HepG2 (cell line): ENCODE data around the gene LRRC15. TPM values are rescaled to one million over a fixed set of nuclear protein-coding genes. Genes with fewer than 3 reads are reported as not detected.

Experiments used
- ATAC-seq: fragments of 200-7000 bp; cut with Tn5 transposase; 3 replicates; pipeline ENCODE4 v1.9.1; 2020; ENCODE audit warnings: mild to moderate bottlenecking, moderate library complexity
- BruUV-seq: library from RNA; stranded (reverse); fragments of 400-500 nt; replicated peaks from 2 replicates; lab custom pipeline; 2021; lab: Mats Ljungman, UMichigan
- CTCF ChIA-PET: fragments of 300-600 bp; formaldehyde crosslinking; extraction: SDS; loops from one replicate; lab custom pipeline; 2021; ENCODE audit warnings: low total read pairs, inconsistent platforms, low intra/inter-chr PET ratio; lab: Yijun Ruan, JAX
- POLR2A ChIA-PET: fragments of 350-600 bp; sonication (Branson Sonifier 250); formaldehyde crosslinking; loops from one replicate; lab custom pipeline; 2020; ENCODE audit warnings: antibody characterized with exemption, inconsistent platforms; lab: Yijun Ruan, JAX
- DNase-seq: peaks from one replicate; pipeline ENCODE4 v3.0.0-alpha.2; 2015; ENCODE audit warnings: low spot score
- FAIRE-seq: peaks from 3 replicates; lab custom pipeline; 2011; peaks lifted over from hg19 to GRCh38; lab: Jason Lieb, UNC
- H2AFZ ChIP-seq: one replicate; pipeline ENCODE4 v1.6.1; 2011; ENCODE audit warnings: low read length, inconsistent platforms
- H3K27ac ChIP-seq: fragments of 300-600 bp; 3 replicates; pipeline ENCODE4 v1.8.0; 2011; ENCODE audit warnings: mixed run types, mild to moderate bottlenecking, mixed read lengths, low read length, inconsistent platforms; ENCODE audit not compliant: insufficient read depth; ENCODE audit errors: extremely low read length
- H3K27me3 ChIP-seq, 2 experiments: fragments of 200-600 bp in 1 of 2; 2 replicates in 1 of 2; 3 replicates in 1 of 2; pipeline versions ENCODE4 v1.6.0 to v1.8.0; 2011; ENCODE audit warnings: low read length in 2 of 2, mild to moderate bottlenecking in 2 of 2, moderate library complexity in 2 of 2, inconsistent platforms in 1 of 2; ENCODE audit not compliant: insufficient read depth in 2 of 2, control insufficient read depth in 1 of 2
- H3K36me3 ChIP-seq, 2 experiments: fragments of 200-600 bp in 1 of 2; replicated peaks in 1 of 2; 2 replicates in 1 of 2; 3 replicates in 1 of 2; pipeline versions ENCODE4 v1.5.1 to v1.8.0; 2011; ENCODE audit warnings: low read length in 2 of 2, inconsistent platforms in 1 of 2; ENCODE audit not compliant: insufficient read depth in 2 of 2, control insufficient read depth in 1 of 2
- H3K4me1 ChIP-seq: 2 replicates; pipeline ENCODE4 v1.5.1; 2012; ENCODE audit warnings: low read length, inconsistent platforms; ENCODE audit not compliant: insufficient read depth
- H3K4me2 ChIP-seq: 2 replicates; pipeline ENCODE4 v1.6.0; 2011; ENCODE audit warnings: low read depth, low read length, inconsistent platforms
- H3K4me3 ChIP-seq, 3 experiments: fragments of 200-600 bp in 1 of 3; sonication (generic), shearing (Covaris generic) in 1 of 3; replicated peaks in 1 of 3; 2 replicates each; pipeline ENCODE4 v1.5.1; 2011 to 2016; ENCODE audit warnings: low read length in 3 of 3, inconsistent platforms in 2 of 3, low read depth in 2 of 3, mild to moderate bottlenecking in 2 of 3, control low read depth in 1 of 3, mixed read lengths in 1 of 3; ENCODE audit not compliant: insufficient read depth in 1 of 3
- H3K79me2 ChIP-seq: one replicate; pipeline ENCODE4 v1.6.1; 2011; ENCODE audit warnings: low read length, inconsistent platforms; ENCODE audit not compliant: insufficient read depth
- H3K9ac ChIP-seq: 2 replicates; pipeline ENCODE4 v1.6.0; 2011; ENCODE audit warnings: mild to moderate bottlenecking, low read depth, low read length, inconsistent platforms; ENCODE audit not compliant: insufficient read depth
- H3K9me3 ChIP-seq: 2 replicates; pipeline ENCODE4 v1.5.1; 2012; ENCODE audit warnings: mild to moderate bottlenecking, low read length
- H4K20me1 ChIP-seq: 2 replicates; pipeline ENCODE4 v1.6.0; 2011; ENCODE audit warnings: inconsistent platforms, mild to moderate bottlenecking, low read length, moderate library complexity; ENCODE audit not compliant: insufficient read depth
- ELF1 ChIP-seq: sonication (generic); formaldehyde crosslinking; IDR thresholded peaks from 2 replicates; pipeline ENCODE4 v1.4.0; 2020; ENCODE audit warnings: missing genetic modification reagents
- HMGA1 ChIP-seq: sonication (generic); formaldehyde crosslinking; conservative IDR thresholded peaks from 2 replicates; pipeline ENCODE4 v1.4.0; 2020; ENCODE audit warnings: missing genetic modification reagents
- POLR2AphosphoS5 ChIP-seq: IDR thresholded peaks from 2 replicates; pipeline ENCODE4 v1.6.1; 2012; ENCODE audit warnings: low read depth, low read length
- ZNF253 ChIP-seq: sonication (generic); formaldehyde crosslinking; IDR thresholded peaks from 2 replicates; pipeline ENCODE4 v1.8.0; 2022; ENCODE audit warnings: mild to moderate bottlenecking, missing genetic modification reagents, borderline replicate concordance
- ZNF687 ChIP-seq: sonication (generic); formaldehyde crosslinking; IDR thresholded peaks from 2 replicates; pipeline ENCODE4 v1.5.1; 2020; ENCODE audit warnings: mild to moderate bottlenecking, missing genetic modification reagents, moderate library complexity
- ZNF773 ChIP-seq: sonication (generic); formaldehyde crosslinking; IDR thresholded peaks from 2 replicates; pipeline ENCODE4 v1.4.0; 2020; ENCODE audit warnings: missing genetic modification reagents, borderline replicate concordance
- WGBS: methylation state at CpG from one replicate; pipeline ENCODE4 v1.1.6; 2017; ENCODE audit warnings: low lambda C conversion rate; 5-methylcytosine and 5-hydroxymethylcytosine counted together
- in situ Hi-C: cut with HindIII; loops from 2 replicates; pipeline ENCODE4 v1.10.0; 2017; ENCODE audit warnings: low pct_unique_long_range_greater_than_20kb; ENCODE audit not compliant: extremely low pct_ligation_motif_present
- intact Hi-C: fragments of 100-400 bp; cut with micrococcal nuclease; formaldehyde crosslinking; loops from one replicate; pipeline ENCODE4 v1.10.0; 2022; ENCODE audit not compliant: unreplicated experiment
- polyA plus RNA-seq, 8 experiments: library from polyadenylated mRNA; depleted of rRNA in 3 of 8; stranded (reverse) in 7 of 8; unstranded in 1 of 8; fragments of >200 nt; fragmentation: Illumina TruSeq in 4 of 8; extraction: Trizol in 4 of 8; gene quantifications; 2 replicates each; pipeline versions ENCODE4 v1.2.1 to v1.2.3, GENCODE V29; 2011 to 2016; ENCODE audit warnings: low read depth in 4 of 8, missing spikeins in 1 of 8, mixed read lengths in 1 of 8; ENCODE audit not compliant: insufficient read depth in 1 of 8
- total RNA-seq, 5 experiments: library from RNA; depleted of rRNA; stranded (reverse); fragments of >200 nt; fragmentation: Illumina TruSeq; extraction: Trizol; gene quantifications; 2 replicates each; pipeline ENCODE4 v1.2.3, GENCODE V29; 2016; ENCODE audit warnings: low read depth in 1 of 5

The LRRC15 gene
- total and polyA plus RNA-seq, 2 of the 13 experiments (the other 11 are each of a cell fraction or from before 2014, with no cell fraction given) = not detected

- TF ChIP-seq ELF1 (CRISPR knock-in tag) = no peak
- TF ChIP-seq ZNF773 (CRISPR knock-in tag) = no peak
- 0 out of 2 replicates have a peak, but pooled peaks have one; percentile 21 for TF ChIP-seq ZNF687 (CRISPR knock-in tag)
- TF ChIP-seq POLR2AphosphoS5 = no peak
- TF ChIP-seq ZNF253 = no peak
- TF ChIP-seq HMGA1 (CRISPR knock-in tag) = no peak
- Histone ChIP-seq H3K79me2 (no peaks in the 10 kb centered on the region), H3K27me3 (no peaks in the 10 kb centered on the region), H3K9me3 (no peaks in the 10 kb centered on the region), H3K27ac (no peak overlapping the region), H4K20me1 (no peaks in the 10 kb centered on the region), H2AFZ (no peak overlapping the region), H3K4me1 (peaks cover 74% of the 10 kb centered on the region), H3K4me2 (no peak overlapping the region), H3K4me3 (no peak overlapping the region), H3K9ac (no peak overlapping the region), H3K36me3 (no peaks in the 10 kb centered on the region)
- FAIRE-seq = no peak
- WGBS = 92% methylated on average over 10 of the region's 10 CpGs
- DNase-seq = no peak
- intact Hi-C loops (loop anchor here (5.0 kb wide), 1 partner anchor 262 kb away; no protein-coding TSS in a partner anchor), in situ Hi-C loops (loop anchor here (5.0 kb wide), 2 partner anchors 72 to 267 kb away; no protein-coding TSS in a partner anchor)
- no TSS peak for BruUV-seq
- ChIA-PET POLR2A (no interaction called here), CTCF (no interaction called here)
- ATAC-seq = no peak
Measured at GRCh38 chr3:194330160-194330559, 39.4 kb downstream of the LRRC15 start.
